OCI-LY7 (cell line): ENCODE data around the gene CARMIL1.

Source experiments
- CTCF ChIP-seq: fragments of 200-600 bp; sonication (generic); conservative IDR thresholded peaks from 2 replicates; pipeline ENCODE4 v1.5.1; 2014; ENCODE audit warnings: mild to moderate bottlenecking, antibody characterized with exemption, low read length, moderate library complexity, mixed read lengths
- EZH2phosphoT487 ChIP-seq: fragments of 200-600 bp; sonication (generic); IDR thresholded peaks from 2 replicates; pipeline ENCODE4 v1.6.1; 2018; ENCODE audit warnings: low read depth, borderline replicate concordance, mild to moderate bottlenecking, mixed run types, antibody characterized with exemption, low read length, moderate library complexity, mixed read lengths

- TF ChIP-seq CTCF (no peak), EZH2phosphoT487 (no peak)
These were observed 89.9 kb downstream of the CARMIL1 start for GRCh38 chr6:25369036-25369432.
